GM19452 (cell line): ENCODE measurements around the gene COX20.

Experiments used
- ATAC-seq: cut with Tn5 transposase; IDR thresholded peaks from one replicate; pipeline ENCODE4 v1.9.1; 2021; ENCODE audit not compliant: unreplicated experiment

COX20 gene

GRCh38 chr1:244850896-244851295 is 15.4 kb downstream of the COX20 start:
- ATAC-seq: no peak

- no peak for ATAC-seq
Observed at GRCh38 chr1:244851546-244852231, 16.2 kb downstream of the COX20 start.

- no peak for ATAC-seq
Observed at GRCh38 chr1:244852694-244853093, 17.2 kb downstream of the COX20 start.

- ATAC-seq: no peak
Observed at GRCh38 chr1:244854166-244854565, 18.7 kb downstream of the COX20 start.

- no peak for ATAC-seq
Observed at GRCh38 chr1:244854865-244855578, 19.6 kb downstream of the COX20 start.

GRCh38 chr1:244857761-244858160 is 22.3 kb downstream of the COX20 start:
- no peak for ATAC-seq

GRCh38 chr1:244858357-244858756 is 22.9 kb downstream of the COX20 start:
- ATAC-seq: no peak

GRCh38 chr1:244860078-244860477 is 24.6 kb downstream of the COX20 start:
- ATAC-seq: no peak

GRCh38 chr1:244860914-244861610 is 25.6 kb downstream of the COX20 start:
- ATAC-seq: no peak

- no peak for ATAC-seq
Observed at GRCh38 chr1:244861683-244862082, 26.2 kb downstream of the COX20 start.

- no peak for ATAC-seq
Observed at GRCh38 chr1:244862354-244862698, 26.9 kb downstream of the COX20 start.

GRCh38 chr1:244862699-244863490 is 27.4 kb downstream of the COX20 start:
- peak; percentile 55 for ATAC-seq

- ATAC-seq: no peak
Observed at GRCh38 chr1:244863491-244864252, 28.2 kb downstream of the COX20 start.

- ATAC-seq: peak; percentile 65
Observed at GRCh38 chr1:244864253-244865027, 29.0 kb downstream of the COX20 start, which contains the start of gene HNRNPU. Gene HNRNPU (minus strand): TSS chr1:244864543. CDS start chr1:244864307, 236 bp downstream.

GRCh38 chr1:244865028-244865371 is 29.5 kb downstream of the COX20 start:
- ATAC-seq: no peak

GRCh38 chr1:244865820-244866219 is 30.4 kb downstream of the COX20 start:
- no peak for ATAC-seq

GRCh38 chr1:244866355-244866754 is 30.9 kb downstream of the COX20 start:
- no peak for ATAC-seq

- ATAC-seq: no peak
Observed at GRCh38 chr1:244868484-244869363, 33.3 kb downstream of the COX20 start.

- ATAC-seq: no peak
Observed at GRCh38 chr1:244869364-244869827, 33.9 kb downstream of the COX20 start.
